Measurements from ENCODE around the gene CCDC149.

DNA sequence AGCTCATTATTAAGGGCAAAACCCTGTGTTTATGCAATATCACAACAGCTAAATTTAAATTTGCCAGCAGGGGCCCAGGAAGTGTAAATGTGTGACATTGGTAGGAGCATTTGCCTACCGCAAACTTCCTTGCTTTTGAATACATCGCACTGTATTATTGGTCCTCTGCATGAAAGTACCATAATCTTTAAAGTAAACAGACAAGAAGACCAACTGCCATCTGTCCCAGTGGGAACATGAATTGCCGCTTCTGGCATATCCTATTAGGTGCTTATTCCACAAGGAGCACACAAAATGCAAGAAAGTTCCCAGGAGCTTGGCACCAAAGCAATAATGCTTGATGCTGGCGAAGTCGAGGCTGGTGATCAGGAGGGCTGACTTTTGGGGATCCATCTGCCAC lies 66.1 kb downstream of the CCDC149 start:
- TF ChIP-seq, protein P1, sequence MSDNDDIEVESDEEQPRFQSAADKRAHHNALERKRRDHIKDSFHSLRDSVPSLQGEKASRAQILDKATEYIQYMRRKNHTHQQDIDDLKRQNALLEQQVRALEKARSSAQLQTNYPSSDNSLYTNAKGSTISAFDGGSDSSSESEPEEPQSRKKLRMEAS (IDR thresholded peaks at IDR 0.05), result no peak
- TF ChIP-seq ZFP36 (IDR thresholded peaks at IDR 0.05; ENCODE audit: borderline replicate concordance, partially characterized antibody) (no peak), RFX5 (IDR thresholded peaks at IDR 0.05) (no peak), RAD21 (conservative IDR thresholded peaks at IDR 0.05 in 1 of 2, IDR thresholded peaks at IDR 0.05 in 1 of 2) (no peak), POLR2AphosphoS2 (conservative IDR thresholded peaks at IDR 0.05; ENCODE audit: low read length) (no peak), SMC3 (IDR thresholded peaks at IDR 0.05) (no peak), JUNB (IDR thresholded peaks at IDR 0.05) (no peak), POLR2A (IDR thresholded peaks at IDR 0.05; ENCODE audit: low read length) (no peak)
- TF ChIP-seq, protein P2, sequence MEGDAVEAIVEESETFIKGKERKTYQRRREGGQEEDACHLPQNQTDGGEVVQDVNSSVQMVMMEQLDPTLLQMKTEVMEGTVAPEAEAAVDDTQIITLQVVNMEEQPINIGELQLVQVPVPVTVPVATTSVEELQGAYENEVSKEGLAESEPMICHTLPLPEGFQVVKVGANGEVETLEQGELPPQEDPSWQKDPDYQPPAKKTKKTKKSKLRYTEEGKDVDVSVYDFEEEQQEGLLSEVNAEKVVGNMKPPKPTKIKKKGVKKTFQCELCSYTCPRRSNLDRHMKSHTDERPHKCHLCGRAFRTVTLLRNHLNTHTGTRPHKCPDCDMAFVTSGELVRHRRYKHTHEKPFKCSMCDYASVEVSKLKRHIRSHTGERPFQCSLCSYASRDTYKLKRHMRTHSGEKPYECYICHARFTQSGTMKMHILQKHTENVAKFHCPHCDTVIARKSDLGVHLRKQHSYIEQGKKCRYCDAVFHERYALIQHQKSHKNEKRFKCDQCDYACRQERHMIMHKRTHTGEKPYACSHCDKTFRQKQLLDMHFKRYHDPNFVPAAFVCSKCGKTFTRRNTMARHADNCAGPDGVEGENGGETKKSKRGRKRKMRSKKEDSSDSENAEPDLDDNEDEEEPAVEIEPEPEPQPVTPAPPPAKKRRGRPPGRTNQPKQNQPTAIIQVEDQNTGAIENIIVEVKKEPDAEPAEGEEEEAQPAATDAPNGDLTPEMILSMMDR (IDR thresholded peaks at IDR 0.05), result no peak
- TF ChIP-seq, protein P3, sequence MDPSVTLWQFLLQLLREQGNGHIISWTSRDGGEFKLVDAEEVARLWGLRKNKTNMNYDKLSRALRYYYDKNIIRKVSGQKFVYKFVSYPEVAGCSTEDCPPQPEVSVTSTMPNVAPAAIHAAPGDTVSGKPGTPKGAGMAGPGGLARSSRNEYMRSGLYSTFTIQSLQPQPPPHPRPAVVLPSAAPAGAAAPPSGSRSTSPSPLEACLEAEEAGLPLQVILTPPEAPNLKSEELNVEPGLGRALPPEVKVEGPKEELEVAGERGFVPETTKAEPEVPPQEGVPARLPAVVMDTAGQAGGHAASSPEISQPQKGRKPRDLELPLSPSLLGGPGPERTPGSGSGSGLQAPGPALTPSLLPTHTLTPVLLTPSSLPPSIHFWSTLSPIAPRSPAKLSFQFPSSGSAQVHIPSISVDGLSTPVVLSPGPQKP (IDR thresholded peaks at IDR 0.05; ENCODE audit: low read depth, low read length), result no peak
